ENCODE measurements around the gene PLCH2.

The PLCH2 gene

GRCh38 chr1:2529784-2530512 is 53.9 kb downstream of the PLCH2 start, which contains the start of gene HES5:
HES5 (minus strand) TSS chr1:2530263; CDS start chr1:2530164, 99 bp downstream.
- H3K4me3 ChIP-seq (ENCODE audit: low read depth, low read length), result no peak within 1 kb of the TSS
- no peak for TF ChIP-seq CTCF (IDR thresholded peaks at IDR 0.05; ENCODE audit: insufficient read depth, low read depth, low read length, missing control alignments)
- no peak for DNase-seq (ENCODE audit: low read depth)

- no peak for DNase-seq (ENCODE audit: low read depth)
- no peak for TF ChIP-seq CTCF (IDR thresholded peaks at IDR 0.05; ENCODE audit: insufficient read depth, low read depth, low read length, missing control alignments)
- no peak overlapping the region for H3K4me3 ChIP-seq (ENCODE audit: low read depth, low read length)
These were observed 54.6 kb downstream of the PLCH2 start for GRCh38 chr1:2530513-2531361.

GRCh38 chr1:2532485-2533160 is 56.5 kb downstream of the PLCH2 start:
- no peak for TF ChIP-seq CTCF (IDR thresholded peaks at IDR 0.05; ENCODE audit: insufficient read depth, low read depth, low read length, missing control alignments)
- no peak overlapping the region for H3K4me3 ChIP-seq (ENCODE audit: low read depth, low read length)
- DNase-seq (ENCODE audit: low read depth), result no peak

- no peak for DNase-seq (ENCODE audit: low read depth)
- H3K4me3 ChIP-seq (ENCODE audit: low read depth, low read length), result no peak overlapping the region
- TF ChIP-seq CTCF (IDR thresholded peaks at IDR 0.05; ENCODE audit: insufficient read depth, low read depth, low read length, missing control alignments), result no peak
These were observed 57.3 kb downstream of the PLCH2 start for GRCh38 chr1:2533365-2533764.

- DNase-seq (ENCODE audit: low read depth), result no peak
- TF ChIP-seq CTCF (IDR thresholded peaks at IDR 0.05; ENCODE audit: insufficient read depth, low read depth, low read length, missing control alignments), result no peak
- H3K4me3 ChIP-seq (ENCODE audit: low read depth, low read length), result no peak overlapping the region
These were observed 58.2 kb downstream of the PLCH2 start for GRCh38 chr1:2534315-2534686.

- DNase-seq (ENCODE audit: low read depth), result no peak
- no peak for TF ChIP-seq CTCF (IDR thresholded peaks at IDR 0.05; ENCODE audit: insufficient read depth, low read depth, low read length, missing control alignments)
- no peak overlapping the region for H3K4me3 ChIP-seq (ENCODE audit: low read depth, low read length)
These were observed 58.8 kb downstream of the PLCH2 start for GRCh38 chr1:2534687-2535441.

Measured in GM12865 (cell line).